NCI-H460 (cell line): ENCODE results near the gene CD59. TPM values are rescaled to one million over a fixed set of nuclear protein-coding genes. Genes with fewer than 3 reads are reported as not detected.

Experiments used
- DNase-seq: peaks from one replicate; pipeline ENCODE4 v3.0.0-alpha.2; 2016; ENCODE audit warnings: low read depth; ENCODE audit errors: extremely low read depth
- polyA plus RNA-seq: library from polyadenylated mRNA; depleted of rRNA; stranded (reverse); fragments of >200 nt; gene quantifications from 2 replicates; pipeline ENCODE4 v1.2.3, GENCODE V29; 2014; cell fraction: nucleus; rRNA removed
- total RNA-seq: library from RNA; depleted of rRNA; stranded (reverse); fragments of >200 nt; shearing (Covaris generic); gene quantifications from 2 replicates; pipeline ENCODE4 v1.2.3, GENCODE V29; 2014; rRNA removed

Gene CD59, protein sequence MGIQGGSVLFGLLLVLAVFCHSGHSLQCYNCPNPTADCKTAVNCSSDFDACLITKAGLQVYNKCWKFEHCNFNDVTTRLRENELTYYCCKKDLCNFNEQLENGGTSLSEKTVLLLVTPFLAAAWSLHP
- 45.8 and 62.7 TPM in 2 replicates for total RNA-seq
- polyA plus RNA-seq, result 60.5 and 84.5 TPM in 2 replicates

DNA sequence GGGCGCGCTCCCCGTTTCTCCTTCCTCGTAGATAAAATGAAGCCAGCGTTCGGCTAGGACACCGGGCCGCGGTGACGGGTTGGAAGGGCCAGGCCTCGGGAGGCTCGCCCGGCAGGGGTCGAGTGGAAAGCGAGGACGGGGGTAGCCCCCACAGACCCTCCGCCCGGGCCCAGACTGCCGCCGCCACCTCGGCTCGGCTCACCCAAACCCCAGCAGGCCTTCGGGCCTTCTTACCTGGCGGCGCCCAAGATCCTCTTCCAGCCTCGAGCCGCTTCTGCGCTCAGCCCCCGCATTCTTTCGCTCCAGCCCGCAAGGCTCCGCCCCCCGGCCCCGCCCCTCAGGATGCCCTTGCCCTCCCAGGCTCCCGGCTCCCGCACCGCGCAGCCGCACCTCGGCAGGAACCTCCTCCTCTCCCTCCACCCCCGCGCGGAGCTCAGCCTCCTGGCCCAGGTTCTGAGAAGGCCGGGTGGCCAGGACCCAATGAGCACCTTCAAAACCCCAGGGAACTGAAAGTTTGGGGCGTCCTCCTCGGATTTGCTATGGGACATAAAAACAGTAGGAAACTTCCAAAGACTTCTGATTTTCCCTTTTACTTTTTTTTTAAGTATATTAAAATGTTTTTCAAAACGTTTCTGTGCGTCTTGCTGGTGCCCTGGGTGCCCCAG, at the start of gene CD59:
Gene CD59 (minus strand): TSS at position 276 of the 665 bp plus-strand sequence. CDS start 13,978 bp downstream, outside the sequence.
- DNase-seq, result peak; percentile 85

GRCh38 chr11:33785609-33786008, 49.4 kb upstream of the CD59 start:
- no peak for DNase-seq

DNA sequence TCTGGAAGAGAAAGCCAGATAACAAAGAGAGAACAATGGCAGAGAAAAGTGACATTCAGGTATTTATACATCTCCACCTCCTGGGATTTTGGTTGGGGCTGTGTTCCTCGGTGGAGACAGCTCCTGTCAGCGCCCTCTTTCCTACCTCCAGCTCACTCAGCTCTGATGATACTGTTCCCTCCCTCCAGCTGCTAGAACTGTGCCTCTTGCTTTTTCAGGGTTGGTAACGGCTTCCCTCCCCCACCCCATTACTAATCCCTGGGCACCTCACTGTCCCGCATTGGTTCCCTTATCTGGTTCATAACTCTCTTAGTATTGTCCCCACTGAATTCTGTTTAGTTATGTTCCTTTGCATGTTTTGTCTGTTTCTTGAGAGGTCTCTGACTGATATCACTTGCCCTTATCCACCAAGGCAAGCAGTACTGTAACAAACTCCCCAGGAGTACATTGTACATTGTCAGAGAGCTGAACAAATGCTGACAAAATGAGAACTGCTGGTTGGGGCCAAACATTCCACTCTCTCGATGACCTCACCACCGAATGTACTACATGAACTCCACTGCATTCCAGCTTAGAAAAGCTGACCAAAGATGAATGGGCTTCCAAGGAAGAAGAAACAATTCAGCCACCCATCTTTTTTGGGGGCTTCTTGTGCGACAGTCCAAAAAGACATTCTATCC, 43.8 kb upstream of the CD59 start:
- DNase-seq, result no peak

DNA sequence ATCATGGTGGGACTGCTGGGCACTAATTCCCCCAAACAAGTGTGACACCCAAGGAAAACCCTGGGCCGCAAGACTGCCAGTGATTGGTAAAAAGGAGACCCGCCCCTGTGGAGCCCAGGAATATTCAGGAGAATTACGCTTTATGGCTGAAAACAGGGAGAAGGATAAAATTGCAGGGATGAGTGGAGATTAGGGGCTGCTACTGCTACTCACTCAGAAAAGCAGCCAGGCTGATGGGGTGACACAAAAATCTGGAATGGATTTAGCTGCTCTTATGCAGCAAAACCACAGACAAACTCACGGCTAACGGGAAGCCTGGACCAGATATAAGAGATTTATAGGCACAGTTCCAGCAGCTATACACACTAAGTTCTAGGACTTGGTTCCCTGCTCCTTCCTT, 42.5 kb upstream of the CD59 start:
- DNase-seq, result no peak

DNA sequence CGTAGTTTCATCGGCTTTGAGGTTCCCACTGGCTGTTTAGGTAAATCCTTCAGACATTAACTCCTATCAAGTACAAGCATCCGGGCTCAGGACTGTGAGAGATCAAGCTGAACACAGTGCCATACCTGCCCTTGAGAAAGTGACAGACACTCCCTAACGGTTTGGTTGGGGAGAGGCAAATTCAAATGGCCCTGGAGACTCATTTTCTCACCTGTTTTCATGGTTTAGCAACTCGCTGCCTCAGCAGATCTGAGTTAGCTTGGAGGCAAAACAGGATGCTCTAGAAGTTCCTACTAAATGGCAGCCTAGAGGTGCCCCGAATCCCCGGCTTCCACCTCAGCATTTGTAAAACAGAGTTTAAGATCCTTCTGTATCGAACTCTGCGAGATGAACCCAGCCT, 41.7 kb upstream of the CD59 start:
- DNase-seq, result no peak

DNA sequence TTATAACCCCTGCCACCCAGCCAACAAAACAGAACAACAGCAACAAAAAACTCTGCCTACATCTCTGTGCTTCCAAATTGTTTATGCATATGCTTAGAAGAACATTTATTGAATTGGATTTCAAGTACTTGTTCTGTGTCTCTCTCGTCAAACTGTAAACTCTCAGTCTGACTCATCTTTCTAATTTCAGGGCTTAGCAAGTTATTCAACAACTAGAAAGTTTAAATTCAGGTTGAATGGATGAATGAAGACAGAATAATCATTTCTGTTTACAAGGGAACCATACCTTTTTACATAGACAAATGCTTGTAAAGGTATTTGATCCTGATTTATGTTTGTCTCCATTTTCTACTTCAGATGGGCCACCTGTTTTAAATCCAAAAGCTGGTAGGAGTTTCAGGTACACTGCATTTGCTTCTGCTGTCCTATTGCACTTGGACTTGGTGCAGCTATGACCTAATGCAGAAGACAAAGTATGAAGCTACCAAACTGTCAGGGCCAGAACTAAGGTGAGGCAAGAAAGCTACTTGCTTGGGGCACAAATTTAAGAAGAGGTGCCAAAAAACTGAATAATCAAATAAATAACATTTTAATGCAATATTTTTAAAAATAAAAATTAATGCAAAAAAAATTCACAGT, 39.7 kb upstream of the CD59 start:
- DNase-seq, result no peak

GRCh38 chr11:33775467-33775807, 39.2 kb upstream of the CD59 start:
- DNase-seq, result no peak

DNA sequence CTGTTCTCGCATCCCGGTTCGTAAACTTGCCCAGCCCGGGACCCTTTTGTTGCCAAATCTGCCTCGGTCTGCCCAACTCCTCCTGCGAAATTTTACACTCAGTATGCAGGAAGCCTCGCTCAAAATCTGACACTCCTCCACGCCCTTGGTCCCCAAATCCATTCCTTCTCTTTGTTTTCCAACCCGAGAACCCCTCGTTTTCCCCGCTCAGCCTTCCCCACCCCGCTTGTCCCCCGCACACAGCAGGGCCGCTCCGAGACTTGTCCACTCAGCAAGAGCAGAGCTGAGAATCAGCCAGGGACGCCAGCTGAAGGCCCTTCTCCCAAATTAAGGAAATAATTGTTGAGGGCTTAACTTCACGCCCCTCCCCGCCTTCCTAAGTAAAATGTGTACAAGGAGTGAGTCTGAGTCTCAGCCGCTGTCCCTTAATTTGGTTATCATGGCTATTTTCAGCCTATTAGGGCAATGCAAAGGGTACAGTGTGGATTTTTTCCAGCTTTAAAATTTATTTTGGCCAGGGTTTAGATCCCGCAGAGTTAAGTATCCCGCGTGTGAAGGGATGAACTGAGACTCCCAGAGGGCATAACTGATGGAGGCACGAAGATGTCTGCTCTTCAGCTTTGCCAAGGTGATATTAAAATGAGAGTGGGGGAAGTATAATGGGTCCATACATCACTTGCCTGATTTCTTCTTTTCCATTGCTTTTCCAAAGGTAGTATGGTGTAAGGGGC, 38.7 kb upstream of the CD59 start:
- no peak for DNase-seq

DNA sequence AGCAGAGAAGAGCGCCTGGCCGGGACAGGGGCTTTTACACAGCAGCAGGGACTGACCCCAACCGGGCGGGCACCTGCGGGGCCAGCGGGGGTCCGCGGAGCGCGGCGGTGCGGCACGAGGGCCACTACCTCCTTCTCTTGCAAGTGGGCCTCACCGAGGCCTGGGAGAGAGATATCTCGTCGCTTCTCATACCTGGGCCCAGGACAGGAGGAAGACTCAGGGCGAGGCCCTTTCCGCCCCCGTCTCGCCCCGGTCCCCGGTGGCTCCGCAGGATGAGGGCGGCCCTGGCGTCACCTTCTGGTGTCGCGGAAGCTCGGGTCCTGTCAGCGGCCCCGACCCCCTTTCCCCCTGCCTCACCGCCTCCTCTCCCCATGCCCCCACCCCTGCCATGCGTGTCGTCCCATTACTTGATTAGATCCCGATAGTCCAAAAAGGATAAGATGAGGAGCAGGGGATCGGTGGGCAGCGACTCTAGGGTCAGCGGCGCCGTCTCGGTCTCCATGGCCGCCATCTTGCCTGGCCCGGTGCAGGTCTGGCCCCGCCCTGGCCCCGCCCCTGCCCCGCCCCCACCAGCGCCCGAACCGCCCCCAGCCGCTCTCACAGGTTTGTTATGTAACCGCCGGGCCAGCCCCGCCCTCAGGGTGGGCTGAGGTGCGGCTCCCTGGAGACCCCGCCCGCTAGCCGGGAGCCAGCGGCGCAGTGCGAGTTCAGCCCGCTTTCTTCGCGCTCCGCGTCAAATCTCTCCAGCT, 37.9 kb upstream of the CD59 start, which contains the start of gene FBXO3:
Gene FBXO3 (minus strand): TSS at position 534 of the 749 bp plus-strand sequence. CDS start 23 bp downstream, at position 511.
- peak; percentile 54 for DNase-seq

GRCh38 chr11:33773404-33773986, 37.3 kb upstream of the CD59 start:
- DNase-seq, result no peak

DNA sequence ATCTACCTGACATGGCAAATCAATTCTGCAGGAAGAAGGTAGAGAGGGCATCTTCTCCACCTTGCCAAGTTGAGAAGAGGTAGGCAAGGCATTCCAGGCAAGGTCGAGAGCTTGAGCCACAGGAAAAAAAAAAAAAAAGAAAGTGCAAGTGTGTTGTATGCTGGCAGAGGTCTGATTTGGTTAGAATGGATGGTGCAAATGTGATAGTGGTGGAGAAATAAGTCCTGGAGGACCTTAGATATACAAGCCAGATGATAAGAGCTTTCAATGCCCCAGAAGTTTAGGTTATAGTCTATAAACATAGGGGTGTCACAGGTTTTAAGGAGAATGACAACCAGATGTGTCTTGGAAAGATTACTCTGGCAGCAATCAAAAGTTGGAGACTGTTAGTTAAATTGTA, 36.6 kb upstream of the CD59 start:
- no peak for DNase-seq

- no peak for DNase-seq
These were observed 36.1 kb upstream of the CD59 start for GRCh38 chr11:33772300-33772699.

DNA sequence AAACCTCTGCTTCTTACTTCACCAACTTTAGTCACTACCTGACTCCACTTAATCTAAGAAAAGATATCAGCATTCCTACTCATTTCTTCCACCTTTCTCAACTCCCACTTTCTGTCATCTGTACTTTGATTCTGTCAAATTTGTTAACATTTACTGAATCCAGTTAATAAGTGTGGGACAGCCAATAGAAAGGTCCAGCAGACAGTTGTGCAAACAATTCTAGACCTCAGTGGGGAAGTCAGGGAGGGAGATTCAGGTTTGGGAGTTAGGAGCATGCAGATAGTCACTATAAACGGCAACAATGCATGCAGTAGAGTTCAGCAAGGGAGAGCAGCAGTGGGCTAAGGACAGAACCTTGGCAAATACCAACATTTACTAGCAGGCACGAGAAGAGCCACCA, 34.0 kb upstream of the CD59 start:
- DNase-seq, result no peak

GRCh38 chr11:33769542-33769941, 33.3 kb upstream of the CD59 start:
- no peak for DNase-seq

DNA sequence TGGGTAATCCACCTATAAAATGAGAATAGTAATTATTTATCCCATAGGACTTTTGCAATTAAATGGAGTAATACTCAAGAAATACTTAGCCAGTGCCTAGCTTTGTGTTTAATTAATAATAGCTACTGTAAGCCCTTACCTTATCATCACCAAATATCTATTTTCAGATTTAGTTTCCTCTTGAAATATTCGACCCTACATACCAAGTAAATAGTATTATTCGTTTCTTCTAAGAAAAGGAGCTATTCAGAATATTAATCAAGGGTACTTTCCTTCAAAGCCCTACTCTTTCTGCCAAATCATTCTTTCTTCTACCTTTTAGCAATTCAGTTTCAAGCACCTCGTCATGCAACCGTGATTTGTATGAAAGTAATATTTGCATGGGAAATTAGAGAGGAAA, 31.4 kb upstream of the CD59 start:
- no peak for DNase-seq

DNA sequence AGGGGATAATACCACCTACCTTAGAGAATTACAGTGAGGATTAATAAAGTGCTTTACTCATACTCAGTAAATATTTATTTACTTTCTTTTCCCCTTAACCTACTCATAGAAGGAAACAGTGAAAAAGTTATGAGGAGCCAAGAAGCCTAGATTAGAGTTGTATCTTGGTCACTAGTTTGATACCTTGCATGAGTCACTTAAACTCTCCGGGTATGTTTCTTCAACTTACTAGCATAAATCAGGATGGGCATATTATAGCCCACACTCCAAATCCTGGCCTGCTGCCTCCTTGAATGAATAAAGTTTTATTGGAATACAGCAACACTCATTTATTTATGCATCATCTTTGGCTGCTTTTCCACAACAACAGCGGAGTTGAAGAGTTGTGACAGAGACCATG, 29.9 kb upstream of the CD59 start:
- DNase-seq, result no peak

DNA sequence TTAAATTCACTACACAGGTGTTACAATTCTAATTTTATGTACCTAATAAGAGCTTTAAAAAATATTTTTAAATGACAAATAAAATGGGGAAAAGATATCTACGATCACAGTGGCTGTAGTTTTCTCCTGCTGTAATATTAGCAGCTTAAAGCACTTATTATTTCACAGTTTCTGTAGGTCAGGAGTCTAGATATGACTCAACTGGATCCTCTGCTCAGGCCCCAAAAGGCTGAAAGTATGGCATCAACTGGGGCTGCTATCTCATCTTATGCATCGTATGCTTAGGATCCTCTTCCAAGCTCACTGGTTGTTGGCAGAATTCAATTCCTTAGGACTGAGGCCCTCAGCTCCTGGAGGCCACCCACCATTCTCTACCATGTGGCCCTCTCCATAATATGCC, 25.2 kb upstream of the CD59 start:
- DNase-seq, result no peak

DNA sequence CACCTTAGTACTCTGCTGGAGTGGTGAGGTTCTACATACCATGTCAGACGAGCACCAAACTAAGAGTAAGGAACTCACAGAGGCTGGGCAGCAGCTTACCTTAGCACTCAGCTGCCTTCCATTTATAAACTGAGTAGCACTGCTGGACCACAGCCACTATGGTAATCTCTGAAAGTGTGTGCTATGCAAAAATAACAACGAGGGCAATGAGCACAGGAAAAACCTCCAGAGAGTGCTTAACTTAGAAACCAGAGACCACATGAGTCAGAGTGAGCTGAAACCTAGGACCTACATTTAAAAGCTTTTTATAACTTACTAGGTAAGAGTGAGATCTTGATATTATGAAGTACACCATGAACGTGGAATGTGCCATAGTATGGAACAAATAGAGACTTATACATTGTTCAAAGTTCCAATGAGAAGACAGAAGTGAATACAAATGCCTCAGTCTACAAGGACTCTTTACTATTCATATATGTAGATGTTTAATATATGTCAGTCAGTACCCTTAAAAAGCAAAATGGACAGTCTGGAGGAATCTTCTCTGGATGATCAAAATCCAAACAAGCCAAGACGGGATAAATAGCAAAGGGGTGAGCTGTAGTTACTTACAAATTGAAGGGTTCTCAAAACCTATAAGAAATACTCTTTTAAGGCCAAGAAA, 17.2 kb upstream of the CD59 start:
- no peak for DNase-seq

DNA sequence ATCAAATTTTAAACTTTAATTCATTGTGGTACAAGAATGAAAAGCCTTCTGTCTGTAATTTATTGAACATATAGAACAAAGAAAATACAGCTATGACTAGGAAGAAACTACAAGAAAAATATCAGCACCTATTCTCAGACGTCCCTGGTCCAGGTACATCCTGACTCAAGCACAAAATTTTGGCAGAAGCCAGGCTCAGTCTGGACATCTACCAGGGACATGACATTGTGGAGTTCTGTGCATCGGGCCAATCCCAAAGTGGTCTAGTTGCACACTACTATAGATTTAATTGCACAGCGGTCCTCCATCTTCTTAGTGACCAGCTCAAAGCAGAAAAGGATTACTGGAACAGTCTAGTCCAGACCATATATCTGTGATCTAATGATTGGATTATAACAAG, 15.7 kb upstream of the CD59 start:
- DNase-seq, result no peak
